ENCODE data around the gene RANGAP1.

The RANGAP1 gene

GRCh38 chr22:41222846-41223507 lies 63.0 kb downstream of the RANGAP1 start:
- no peak for TF ChIP-seq CTCF (IDR thresholded peaks at IDR 0.05)

GRCh38 chr22:41217553-41218157 lies 68.3 kb downstream of the RANGAP1 start:
- TF ChIP-seq CTCF (IDR thresholded peaks at IDR 0.05) = no peak

- TF ChIP-seq CTCF (IDR thresholded peaks at IDR 0.05) = no peak
Observed at GRCh38 chr22:41216984-41217383, 69.0 kb downstream of the RANGAP1 start.

- no peak for TF ChIP-seq CTCF (IDR thresholded peaks at IDR 0.05)
Observed at GRCh38 chr22:41215926-41216325, 70.1 kb downstream of the RANGAP1 start.

- TF ChIP-seq CTCF (IDR thresholded peaks at IDR 0.05) = no peak
Observed at GRCh38 chr22:41215409-41215808, 70.6 kb downstream of the RANGAP1 start.

- TF ChIP-seq CTCF (IDR thresholded peaks at IDR 0.05) = no peak
Observed at GRCh38 chr22:41206719-41207118, 79.3 kb downstream of the RANGAP1 start.

- TF ChIP-seq CTCF (IDR thresholded peaks at IDR 0.05) = no peak
Observed at GRCh38 chr22:41204992-41205900, 80.7 kb downstream of the RANGAP1 start, which contains the start of gene L3MBTL2. TSS of gene L3MBTL2 (plus strand) at chr22:41205312. CDS start at chr22:41205363, 51 bp downstream.

Measured in LNCAP (cell line).